ENCODE results near the gene GDAP2.

Gene GDAP2

GRCh38 chr1:117842408-117843170 lies 86.8 kb downstream of the GDAP2 start:
- DNase-seq (ENCODE audit: low read depth) = no peak

- DNase-seq (ENCODE audit: low read depth) = no peak
Measured at GRCh38 chr1:117841117-117841650, 88.2 kb downstream of the GDAP2 start.

DNA sequence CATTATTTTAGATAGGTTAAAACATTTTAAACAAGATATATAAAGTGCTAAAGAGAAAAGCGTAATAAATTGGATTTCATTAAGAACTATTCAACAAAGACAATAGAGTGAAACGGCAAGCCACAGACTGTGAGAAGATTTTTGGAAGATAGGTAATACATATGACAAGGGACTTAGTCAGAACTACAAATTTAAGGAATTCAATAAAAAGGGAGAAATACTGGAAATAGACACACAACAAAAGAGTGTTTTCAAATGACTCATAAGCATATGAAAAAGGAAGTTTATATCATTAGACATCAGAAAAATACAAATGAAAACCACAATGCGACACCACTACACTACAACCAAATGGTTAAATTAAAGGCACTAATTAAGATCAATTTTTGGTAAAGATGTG lies 90.5 kb downstream of the GDAP2 start:
- DNase-seq (ENCODE audit: low read depth) = peak; percentile 62

GRCh38 chr1:117836069-117836468 lies 93.4 kb downstream of the GDAP2 start:
- no peak for DNase-seq (ENCODE audit: low read depth)

- no peak for DNase-seq (ENCODE audit: low read depth)
Measured at GRCh38 chr1:117834416-117834815, 95.0 kb downstream of the GDAP2 start.

- no peak for DNase-seq (ENCODE audit: low read depth)
Measured at GRCh38 chr1:117832453-117832852, 97.0 kb downstream of the GDAP2 start.

GRCh38 chr1:117830222-117830621 lies 99.2 kb downstream of the GDAP2 start:
- no peak for DNase-seq (ENCODE audit: low read depth)

GRCh38 chr1:117828201-117828600 lies 101.2 kb downstream of the GDAP2 start:
- no peak for DNase-seq (ENCODE audit: low read depth)

GRCh38 chr1:117826540-117827078 lies 102.8 kb downstream of the GDAP2 start:
- peak; percentile 87 for DNase-seq (ENCODE audit: low read depth)

GRCh38 chr1:117826119-117826518 lies 103.3 kb downstream of the GDAP2 start:
- DNase-seq (ENCODE audit: low read depth) = no peak

- DNase-seq (ENCODE audit: low read depth) = no peak
Measured at GRCh38 chr1:117825414-117825813, 104.0 kb downstream of the GDAP2 start.

DNA sequence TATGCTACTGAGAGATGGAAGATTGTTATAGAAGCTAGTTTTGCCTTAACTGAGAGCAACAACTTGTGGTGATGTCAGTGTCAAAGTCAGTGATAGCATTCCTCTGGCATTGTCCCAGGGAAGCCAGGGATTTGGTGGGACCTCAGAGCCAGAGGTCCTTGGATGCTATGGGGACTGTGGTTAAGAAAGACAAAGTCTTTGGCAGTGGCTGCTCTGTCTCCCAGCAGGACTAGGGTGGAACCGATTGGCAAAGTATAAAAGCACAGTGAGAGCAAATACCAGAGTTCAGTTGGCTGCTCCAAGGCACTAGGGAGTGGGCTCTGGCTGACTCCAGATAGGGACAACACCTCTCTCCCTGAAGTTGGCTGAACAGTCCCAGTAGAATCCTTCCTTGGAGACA lies 104.8 kb downstream of the GDAP2 start:
- no peak for DNase-seq (ENCODE audit: low read depth)

DNA sequence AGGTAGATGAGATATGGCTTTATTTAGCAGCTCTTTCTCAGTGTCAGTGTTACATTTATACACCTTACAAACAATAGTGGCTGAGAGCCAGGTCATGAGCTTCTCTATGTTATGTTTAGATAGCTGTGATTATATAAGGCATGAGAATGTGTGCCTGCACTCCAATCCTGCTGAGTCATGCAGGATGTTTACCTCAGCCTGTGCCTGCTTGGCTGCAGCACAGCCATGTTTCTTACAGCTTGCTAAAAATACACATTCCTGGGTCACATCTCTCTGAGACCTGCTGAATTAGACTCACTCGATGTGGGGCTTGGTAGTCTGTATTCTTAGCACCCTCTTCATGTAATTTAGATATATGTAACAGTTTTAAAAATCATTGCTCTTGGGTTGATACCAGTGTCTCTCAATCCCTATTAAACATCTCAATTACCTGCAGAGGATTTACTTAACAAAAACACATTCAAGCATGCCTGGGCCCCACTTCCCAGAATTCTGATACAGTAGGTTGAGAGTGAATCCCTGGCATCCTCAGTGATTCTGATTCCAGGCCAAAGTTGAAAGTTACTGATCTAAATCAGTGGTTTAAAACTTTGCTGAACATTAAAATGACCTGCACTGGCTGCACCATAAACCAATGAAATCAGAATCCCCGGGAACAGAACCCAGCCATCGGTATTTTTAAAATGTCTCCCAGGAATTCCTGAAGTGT lies 107.5 kb downstream of the GDAP2 start:
- DNase-seq (ENCODE audit: low read depth) = peak; percentile 78

DNA sequence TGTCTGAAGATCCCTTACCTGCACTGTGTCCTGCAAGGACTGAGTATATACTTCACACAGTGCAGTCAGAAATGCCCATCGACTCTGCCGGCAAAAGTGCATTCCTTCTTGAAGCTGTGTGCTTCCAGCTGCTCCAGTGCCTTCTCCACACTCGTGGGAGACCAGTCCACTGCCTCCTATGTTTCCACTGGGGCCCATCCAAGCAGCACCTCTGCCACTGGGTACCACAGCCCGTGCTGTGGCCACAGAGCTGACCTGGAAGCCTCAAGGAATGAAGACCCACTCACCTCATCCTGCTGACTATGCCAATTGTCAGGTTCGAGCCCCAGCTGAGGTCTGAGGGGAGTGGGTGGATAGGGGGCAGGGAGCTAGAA lies 108.1 kb downstream of the GDAP2 start:
- DNase-seq (ENCODE audit: low read depth) = no peak

DNA sequence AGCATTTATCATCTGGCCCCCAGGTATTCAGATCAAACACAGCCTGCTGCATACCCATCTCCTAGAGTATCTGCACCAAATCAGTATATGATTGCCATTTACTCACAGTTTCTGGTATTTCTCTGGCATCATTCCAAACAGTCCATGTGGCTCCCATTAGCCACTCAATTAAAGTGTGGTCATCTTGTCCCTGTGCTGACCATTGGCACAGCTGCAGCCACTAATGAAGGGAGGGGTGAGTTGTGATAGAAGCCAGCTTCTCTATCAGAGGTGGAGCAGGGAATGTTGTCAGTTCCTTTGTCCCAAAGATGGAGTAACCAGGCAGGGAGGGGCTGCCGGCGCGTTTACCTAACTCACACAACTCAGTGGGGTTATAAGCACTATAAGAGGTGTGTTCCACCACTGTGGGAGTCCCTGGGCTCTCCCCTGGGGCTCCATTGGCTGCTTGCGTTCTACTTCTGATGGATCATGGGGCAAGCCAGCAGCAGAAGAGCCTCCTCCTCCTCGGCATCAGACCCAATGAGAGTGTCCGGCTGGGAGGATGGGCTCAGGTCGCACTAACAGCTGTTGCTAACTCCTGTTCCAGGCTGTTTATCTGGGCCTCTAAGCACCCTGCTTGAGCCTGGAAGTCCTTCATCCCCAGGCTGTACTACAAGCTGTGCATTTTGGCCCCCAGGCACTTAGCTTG lies 108.6 kb downstream of the GDAP2 start:
- no peak for DNase-seq (ENCODE audit: low read depth)

- DNase-seq (ENCODE audit: low read depth) = no peak
Measured at GRCh38 chr1:117820096-117820495, 109.3 kb downstream of the GDAP2 start.

DNA sequence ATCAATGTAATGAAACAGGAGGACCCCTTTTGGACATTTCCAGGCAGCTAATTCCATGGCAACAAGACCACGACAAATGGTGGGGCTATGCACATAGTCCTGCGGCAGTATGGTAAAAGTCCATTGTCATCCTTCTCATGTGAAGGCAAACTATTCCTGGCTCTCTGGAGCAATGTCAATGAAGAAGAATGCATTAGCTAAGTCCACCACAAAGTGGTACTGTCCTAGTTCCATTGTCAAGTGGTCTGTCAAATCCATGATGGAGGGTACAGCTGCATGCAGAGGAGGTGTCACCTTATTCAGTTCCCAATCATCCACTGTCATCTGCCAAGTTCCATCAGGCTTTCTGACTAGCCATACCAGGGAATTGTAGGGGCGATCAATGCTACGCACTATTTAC lies 110.1 kb downstream of the GDAP2 start:
- DNase-seq (ENCODE audit: low read depth) = no peak

GRCh38 chr1:117818456-117818855 lies 111.0 kb downstream of the GDAP2 start:
- no peak for DNase-seq (ENCODE audit: low read depth)

- no peak for DNase-seq (ENCODE audit: low read depth)
Measured at GRCh38 chr1:117817629-117818028, 111.8 kb downstream of the GDAP2 start.

DNA sequence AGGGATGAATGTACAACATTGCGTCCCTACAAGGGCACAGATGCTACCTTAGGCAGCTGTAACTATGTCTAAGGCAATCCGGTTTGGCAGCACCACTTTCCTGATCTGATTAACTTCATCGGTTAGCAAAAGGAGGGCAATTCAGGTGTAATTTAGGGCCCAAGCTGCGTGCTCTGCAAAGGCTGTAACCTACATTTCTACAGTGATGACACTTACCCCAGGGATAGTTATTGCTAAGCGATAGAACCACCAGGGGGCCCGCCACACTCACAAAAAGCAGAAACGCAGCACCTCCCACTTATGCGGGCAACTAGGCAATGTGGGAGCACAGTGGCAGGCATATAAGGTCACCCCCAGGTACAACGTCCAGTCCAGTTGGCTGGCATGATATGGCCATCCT lies 113.5 kb downstream of the GDAP2 start:
- no peak for DNase-seq (ENCODE audit: low read depth)

DNA sequence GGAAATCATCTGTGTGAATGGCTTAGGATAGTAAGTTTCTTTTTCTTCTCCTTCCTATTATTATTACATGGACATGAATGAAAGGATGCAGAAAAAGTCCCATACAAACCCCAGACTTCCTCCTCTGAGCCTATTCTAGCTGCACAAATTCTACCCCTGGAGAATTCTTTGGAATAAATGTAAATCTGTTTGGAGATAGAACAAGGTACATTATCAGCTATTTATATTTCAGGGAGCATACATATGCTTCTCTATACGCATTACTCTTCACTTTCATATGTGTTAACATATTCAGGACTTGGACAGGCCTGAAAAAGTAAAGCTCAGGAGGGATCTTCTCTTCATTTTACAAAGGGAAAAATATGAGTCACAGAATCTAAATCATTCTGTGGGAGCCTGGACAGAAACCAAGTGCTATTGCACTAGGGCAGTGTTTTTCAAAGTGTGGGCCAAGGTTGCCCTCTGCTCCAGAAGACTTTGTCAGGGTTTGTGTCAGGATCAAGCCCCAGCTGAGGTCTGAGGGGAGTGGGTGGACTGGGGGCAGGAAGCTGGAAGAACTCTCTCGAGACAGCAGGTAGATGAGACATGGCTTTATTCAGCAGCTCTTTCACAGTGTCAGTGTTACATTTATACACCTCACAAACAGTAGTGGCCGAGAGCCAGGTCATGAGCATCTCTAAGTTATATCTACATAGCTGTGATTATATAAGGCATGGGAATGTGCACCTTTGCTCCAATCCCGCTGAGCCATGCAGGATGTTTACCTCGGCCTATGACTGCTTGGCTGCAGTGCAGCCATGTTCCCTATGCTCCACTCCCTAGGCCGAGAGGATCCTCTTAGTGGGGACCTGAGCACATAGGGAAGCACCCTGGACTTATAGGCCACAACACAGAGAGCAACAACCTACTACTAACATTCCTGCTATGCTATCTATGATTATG lies 114.3 kb downstream of the GDAP2 start:
- DNase-seq (ENCODE audit: low read depth) = no peak

Measured in HS-5 (cell line).